Measurements from ENCODE around the gene GRHL3.
"Not testable (repeated sequence)": the region's sequence is repeated elsewhere in the genome, so short reads cannot be mapped to it uniquely, and the experiment has no call there.

Gene GRHL3

GRCh38 chr1:24283326-24284155, 35.6 kb upstream of the GRHL3 start:
- Histone ChIP-seq H3K27me3 (ENCODE audit: control insufficient read depth, insufficient read depth, low read length) (peaks cover 23% of the 10 kb centered on the region), H3K9ac (ENCODE audit: low read depth, low read length) (no peak overlapping the region), H3K4me3 (ENCODE audit: low read length) (no peak overlapping the region), H3K9me3 (replicated peaks; ENCODE audit: low read length) (no peaks in the 10 kb centered on the region), H3K36me3 (ENCODE audit: insufficient read depth, low read length) (no peaks in the 10 kb centered on the region), H3K4me2 (ENCODE audit: low read length) (no peak overlapping the region), H3K4me1 (ENCODE audit: control insufficient read depth, insufficient read depth, low read length) (peaks cover 6% of the 10 kb centered on the region)

DNA sequence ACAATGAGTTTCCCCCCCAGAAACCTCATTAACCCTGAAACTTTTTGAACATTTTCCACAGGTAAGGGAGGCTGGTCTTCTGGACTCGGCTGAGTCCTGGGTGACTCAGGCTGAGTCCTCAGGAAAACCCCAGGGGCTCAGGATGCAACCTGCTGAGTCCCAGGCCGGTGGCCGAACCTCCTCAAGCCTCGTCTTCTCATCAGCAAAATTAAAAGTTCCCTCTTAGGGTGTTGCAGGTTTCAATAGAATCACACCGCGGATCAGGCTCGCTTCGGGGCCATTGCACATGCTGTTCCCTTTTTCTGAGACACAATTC, 35.0 kb upstream of the GRHL3 start:
- Histone ChIP-seq H3K27me3 (ENCODE audit: control insufficient read depth, insufficient read depth, low read length) (peaks cover 18% of the 10 kb centered on the region), H3K4me2 (ENCODE audit: low read length) (no peak overlapping the region), H3K36me3 (ENCODE audit: insufficient read depth, low read length) (no peaks in the 10 kb centered on the region), H3K4me3 (ENCODE audit: low read length) (no peak overlapping the region), H3K9me3 (replicated peaks; ENCODE audit: low read length) (no peaks in the 10 kb centered on the region), H3K4me1 (ENCODE audit: control insufficient read depth, insufficient read depth, low read length) (peaks cover 9% of the 10 kb centered on the region), H3K9ac (ENCODE audit: low read depth, low read length) (no peak overlapping the region)

GRCh38 chr1:24285231-24285630, 33.9 kb upstream of the GRHL3 start:
- H3K9me3 ChIP-seq (replicated peaks; ENCODE audit: low read length): no peaks in the 10 kb centered on the region
- H3K27me3 ChIP-seq (ENCODE audit: control insufficient read depth, insufficient read depth, low read length): peaks cover 9% of the 10 kb centered on the region
- no peaks in the 10 kb centered on the region for H3K36me3 ChIP-seq (ENCODE audit: insufficient read depth, low read length)
- H3K4me2 ChIP-seq (ENCODE audit: low read length): no peak overlapping the region
- no peak overlapping the region for H3K4me3 ChIP-seq (ENCODE audit: low read length)
- peaks cover 20% of the 10 kb centered on the region for H3K4me1 ChIP-seq (ENCODE audit: control insufficient read depth, insufficient read depth, low read length)
- no peak overlapping the region for H3K9ac ChIP-seq (ENCODE audit: low read depth, low read length)

DNA sequence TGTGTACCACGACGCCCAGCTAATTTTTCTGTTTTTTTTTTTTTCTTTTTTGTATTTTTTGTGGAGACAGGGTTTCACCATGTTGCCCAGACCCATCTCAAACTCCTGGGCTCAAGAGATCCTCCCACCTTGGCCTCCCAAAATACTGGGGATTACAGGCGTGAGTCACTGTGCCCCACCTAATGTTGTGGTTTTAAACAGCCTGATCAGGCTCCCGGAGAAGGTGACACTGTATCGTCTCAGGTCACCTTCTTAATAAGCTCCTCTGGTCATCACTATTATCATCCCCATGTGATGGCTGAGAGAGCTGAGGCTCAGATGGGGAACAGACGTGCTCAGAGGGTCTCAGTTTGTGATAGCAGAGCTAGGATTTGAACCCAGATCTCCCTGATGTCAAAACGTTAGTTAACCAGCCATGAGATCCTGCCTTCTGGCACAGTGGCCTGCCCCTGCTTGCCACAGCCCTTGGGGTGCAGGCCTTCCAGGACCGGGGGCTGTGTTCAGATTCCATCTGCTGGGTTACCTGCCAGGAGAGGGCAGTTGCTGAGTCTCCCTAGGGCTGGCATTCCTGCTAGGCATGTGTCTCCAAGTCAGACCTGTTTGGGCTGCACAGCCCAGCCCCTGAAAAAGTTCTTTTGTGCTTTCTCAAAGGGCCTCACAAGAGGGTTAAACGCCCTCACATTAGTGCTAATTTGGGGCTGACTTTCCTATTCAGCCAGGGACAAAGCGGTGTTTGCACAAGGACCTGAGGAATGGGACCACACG, 32.7 kb upstream of the GRHL3 start:
- Histone ChIP-seq H3K27me3 (ENCODE audit: control insufficient read depth, insufficient read depth, low read length) (peaks cover 3% of the 10 kb centered on the region), H3K4me3 (ENCODE audit: low read length) (no peak overlapping the region), H3K36me3 (ENCODE audit: insufficient read depth, low read length) (no peaks in the 10 kb centered on the region), H3K9me3 (replicated peaks; ENCODE audit: low read length) (no peaks in the 10 kb centered on the region), H3K4me1 (ENCODE audit: control insufficient read depth, insufficient read depth, low read length) (peaks cover 27% of the 10 kb centered on the region), H3K9ac (ENCODE audit: low read depth, low read length) (no peak overlapping the region), H3K4me2 (ENCODE audit: low read length) (no peak overlapping the region)

DNA sequence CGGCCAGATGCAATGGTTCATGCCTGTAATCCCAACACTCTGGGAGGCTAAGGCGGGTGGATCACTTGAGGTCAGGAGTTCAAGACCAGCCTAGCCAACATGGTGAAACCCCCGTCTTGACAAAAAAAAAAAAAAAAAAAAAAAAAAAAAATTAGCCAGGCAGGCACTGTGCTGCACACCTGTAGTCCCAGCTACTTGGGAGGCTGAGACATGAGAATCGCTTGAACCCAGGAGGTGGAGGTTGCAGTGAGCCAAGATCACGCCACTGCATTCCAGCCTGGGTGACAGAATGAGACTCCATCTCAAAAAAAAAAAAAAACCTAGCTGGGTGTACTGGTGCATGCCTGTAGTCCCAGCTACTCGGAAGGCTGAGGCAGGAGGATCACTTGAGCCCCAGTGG, 31.4 kb upstream of the GRHL3 start:
- H3K9me3 ChIP-seq (replicated peaks; ENCODE audit: low read length); H3K4me2 ChIP-seq (ENCODE audit: low read length); H3K9ac ChIP-seq (ENCODE audit: low read depth, low read length); H3K27me3 ChIP-seq (ENCODE audit: control insufficient read depth, insufficient read depth, low read length); H3K4me3 ChIP-seq (ENCODE audit: low read length); H3K36me3 ChIP-seq (ENCODE audit: insufficient read depth, low read length): not testable (repeated sequence)
- peaks cover 27% of the 10 kb centered on the region for H3K4me1 ChIP-seq (ENCODE audit: control insufficient read depth, insufficient read depth, low read length)

DNA sequence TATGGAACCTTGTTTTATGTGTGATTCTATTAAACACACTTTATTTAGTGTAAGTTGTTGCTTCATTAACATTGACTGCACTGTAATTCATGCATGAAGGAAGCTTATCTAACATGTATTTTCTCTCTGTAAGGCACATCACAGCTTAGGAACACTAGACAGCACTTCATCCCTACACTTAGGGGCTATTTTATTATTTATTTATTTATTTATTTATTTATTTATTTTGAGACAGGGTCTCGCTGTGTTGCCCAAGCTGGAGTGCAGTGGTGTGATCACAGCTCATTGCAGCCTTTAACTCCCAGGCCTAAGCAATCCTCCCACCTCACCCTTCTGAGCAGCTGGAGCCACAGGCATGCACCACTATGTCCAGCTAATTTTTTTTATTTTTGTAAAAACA, 30.7 kb upstream of the GRHL3 start:
- Histone ChIP-seq H3K27me3 (ENCODE audit: control insufficient read depth, insufficient read depth, low read length) (peaks cover 3% of the 10 kb centered on the region), H3K36me3 (ENCODE audit: insufficient read depth, low read length) (no peaks in the 10 kb centered on the region), H3K4me3 (ENCODE audit: low read length) (no peak overlapping the region), H3K9ac (ENCODE audit: low read depth, low read length) (no peak overlapping the region), H3K4me2 (ENCODE audit: low read length) (no peak overlapping the region), H3K9me3 (replicated peaks; ENCODE audit: low read length) (no peaks in the 10 kb centered on the region), H3K4me1 (ENCODE audit: control insufficient read depth, insufficient read depth, low read length) (peaks cover 27% of the 10 kb centered on the region)

DNA sequence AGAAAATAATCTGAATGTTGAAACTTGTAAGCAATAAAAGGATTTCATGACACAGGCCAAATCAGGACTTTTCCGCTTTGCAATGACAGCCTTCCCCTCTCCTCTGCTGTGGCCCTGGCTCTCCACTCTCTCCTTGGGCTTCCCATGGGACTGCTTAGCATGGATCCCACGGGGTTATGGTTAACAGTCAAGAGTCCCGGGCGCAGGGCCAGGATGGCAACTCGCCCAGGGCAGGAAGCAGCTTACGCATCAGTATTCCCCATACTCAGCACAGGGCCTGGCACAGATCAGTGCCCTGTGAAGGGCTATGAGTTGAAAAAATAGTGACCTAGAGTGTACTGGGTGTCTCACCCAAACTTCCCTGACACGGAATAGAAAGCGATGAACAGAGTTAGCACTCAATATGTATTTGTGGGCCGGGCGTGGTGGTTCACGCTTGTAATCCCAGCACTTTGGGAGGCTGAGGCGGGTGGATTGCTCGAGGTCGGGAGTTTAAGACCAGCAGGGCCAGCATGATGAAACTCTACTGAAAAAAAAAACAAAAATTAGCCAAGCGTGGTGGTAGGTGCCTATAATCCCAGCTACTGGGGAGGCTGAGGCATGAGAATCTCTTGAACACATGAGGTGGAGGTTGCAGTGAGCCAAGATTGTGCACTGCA, 29.1 kb upstream of the GRHL3 start:
- Histone ChIP-seq H3K4me3 (ENCODE audit: low read length) (no peak overlapping the region), H3K27me3 (ENCODE audit: control insufficient read depth, insufficient read depth, low read length) (peaks cover 3% of the 10 kb centered on the region), H3K4me1 (ENCODE audit: control insufficient read depth, insufficient read depth, low read length) (peaks cover 35% of the 10 kb centered on the region), H3K9ac (ENCODE audit: low read depth, low read length) (peak overlapping the region; percentile 25), H3K36me3 (ENCODE audit: insufficient read depth, low read length) (no peaks in the 10 kb centered on the region), H3K9me3 (replicated peaks; ENCODE audit: low read length) (no peaks in the 10 kb centered on the region), H3K4me2 (ENCODE audit: low read length) (peak overlapping the region; percentile 35)

- no peaks in the 10 kb centered on the region for H3K27me3 ChIP-seq (ENCODE audit: control insufficient read depth, insufficient read depth, low read length)
- no peaks in the 10 kb centered on the region for H3K9me3 ChIP-seq (replicated peaks; ENCODE audit: low read length)
- H3K9ac ChIP-seq (ENCODE audit: low read depth, low read length): no peak overlapping the region
- peaks cover 42% of the 10 kb centered on the region for H3K4me1 ChIP-seq (ENCODE audit: control insufficient read depth, insufficient read depth, low read length)
- H3K4me3 ChIP-seq (ENCODE audit: low read length): no peak overlapping the region
- H3K4me2 ChIP-seq (ENCODE audit: low read length): no peak overlapping the region
- no peaks in the 10 kb centered on the region for H3K36me3 ChIP-seq (ENCODE audit: insufficient read depth, low read length)
These were observed 28.1 kb upstream of the GRHL3 start for GRCh38 chr1:24290933-24291487.

DNA sequence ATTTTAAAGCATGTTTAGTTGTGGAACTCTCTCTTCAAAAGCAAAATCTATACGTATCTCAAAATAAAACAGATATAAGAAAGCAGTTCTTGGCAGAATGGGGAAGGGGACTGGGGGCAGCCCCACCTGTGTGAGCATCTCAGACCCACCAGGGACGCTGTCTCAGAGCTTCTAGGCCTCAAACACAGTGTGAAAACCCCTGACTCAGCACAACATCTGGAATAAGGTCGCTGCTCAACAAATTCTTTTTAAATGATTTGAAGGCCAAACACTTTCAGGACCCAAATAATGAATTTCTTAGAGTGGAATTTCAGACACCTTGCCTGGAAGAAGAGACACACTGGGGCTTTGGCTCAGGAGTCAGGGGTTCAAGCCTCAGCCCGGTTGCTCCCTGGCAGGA, 27.1 kb upstream of the GRHL3 start:
- Histone ChIP-seq H3K4me1 (ENCODE audit: control insufficient read depth, insufficient read depth, low read length) (peaks cover 42% of the 10 kb centered on the region), H3K36me3 (ENCODE audit: insufficient read depth, low read length) (no peaks in the 10 kb centered on the region), H3K9ac (ENCODE audit: low read depth, low read length) (no peak overlapping the region), H3K4me2 (ENCODE audit: low read length) (no peak overlapping the region), H3K27me3 (ENCODE audit: control insufficient read depth, insufficient read depth, low read length) (peaks cover 3% of the 10 kb centered on the region), H3K4me3 (ENCODE audit: low read length) (no peak overlapping the region), H3K9me3 (replicated peaks; ENCODE audit: low read length) (no peaks in the 10 kb centered on the region)

DNA sequence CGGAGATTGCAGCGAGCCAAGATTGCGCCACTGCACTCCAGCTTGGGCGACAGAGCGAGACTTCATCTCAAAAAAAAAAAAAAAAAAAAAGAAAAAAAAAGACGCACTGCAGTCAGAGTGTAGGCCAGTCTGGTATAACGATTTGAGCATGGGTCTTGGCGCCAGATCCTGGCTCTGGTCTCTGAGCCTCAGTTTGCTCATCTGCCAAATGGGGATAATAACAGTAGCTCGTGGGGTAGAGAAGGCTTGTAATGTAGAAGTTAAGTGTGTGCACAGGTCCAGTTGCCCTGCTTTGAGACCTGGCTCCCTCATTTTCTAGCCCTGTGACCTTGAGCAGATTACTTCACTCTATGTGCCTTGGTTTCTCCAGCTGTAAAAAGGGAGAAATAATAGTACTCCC, 26.3 kb upstream of the GRHL3 start:
- no peaks in the 10 kb centered on the region for H3K9me3 ChIP-seq (replicated peaks; ENCODE audit: low read length)
- no peaks in the 10 kb centered on the region for H3K36me3 ChIP-seq (ENCODE audit: insufficient read depth, low read length)
- peaks cover 6% of the 10 kb centered on the region for H3K27me3 ChIP-seq (ENCODE audit: control insufficient read depth, insufficient read depth, low read length)
- no peak overlapping the region for H3K9ac ChIP-seq (ENCODE audit: low read depth, low read length)
- H3K4me2 ChIP-seq (ENCODE audit: low read length): no peak overlapping the region
- H3K4me1 ChIP-seq (ENCODE audit: control insufficient read depth, insufficient read depth, low read length): peaks cover 42% of the 10 kb centered on the region
- no peak overlapping the region for H3K4me3 ChIP-seq (ENCODE audit: low read length)

DNA sequence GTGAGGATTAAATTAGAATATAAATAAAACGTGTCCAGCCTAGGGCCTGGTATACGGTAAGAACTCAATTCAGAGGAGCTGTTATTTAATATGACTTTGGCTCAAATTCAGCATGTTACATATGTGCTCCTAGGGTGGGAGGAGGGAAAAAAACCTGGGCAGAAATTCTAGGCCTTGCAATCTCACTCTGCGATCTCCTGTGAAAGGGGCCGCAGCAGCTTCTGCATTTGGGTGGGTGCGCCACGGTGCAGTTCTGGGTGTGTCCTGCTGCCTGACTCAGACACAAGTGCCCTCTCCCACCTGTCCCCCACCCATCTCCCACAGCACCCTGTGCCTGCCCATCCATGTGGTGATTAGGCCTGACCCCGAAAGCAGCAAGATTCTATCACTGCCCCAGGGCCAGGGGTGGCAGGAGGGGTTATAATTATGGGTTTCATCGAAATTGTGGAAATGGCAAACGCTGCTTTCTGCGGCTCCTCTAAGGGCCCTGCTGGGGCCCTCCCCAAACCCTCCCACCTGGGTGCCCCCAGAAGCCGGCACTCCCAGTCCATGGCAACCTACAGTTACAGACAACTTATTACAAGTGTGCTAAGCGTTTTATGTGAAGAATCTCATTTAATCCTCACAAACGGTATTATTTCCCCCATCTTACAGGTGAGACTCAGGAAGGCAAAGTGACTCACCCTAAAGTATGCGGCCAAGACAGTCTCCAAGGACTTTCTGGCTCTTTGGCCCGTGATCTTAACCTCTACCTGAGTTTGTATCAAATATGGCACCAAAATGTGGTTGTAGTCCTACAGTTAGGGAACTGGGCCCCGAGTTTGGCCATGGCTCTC, 25.5 kb upstream of the GRHL3 start:
- Histone ChIP-seq H3K36me3 (ENCODE audit: insufficient read depth, low read length) (no peaks in the 10 kb centered on the region), H3K4me1 (ENCODE audit: control insufficient read depth, insufficient read depth, low read length) (peaks cover 42% of the 10 kb centered on the region), H3K4me3 (ENCODE audit: low read length) (peak overlapping the region; percentile 44), H3K9me3 (replicated peaks; ENCODE audit: low read length) (no peaks in the 10 kb centered on the region), H3K4me2 (ENCODE audit: low read length) (peak overlapping the region; percentile 55), H3K9ac (ENCODE audit: low read depth, low read length) (peak overlapping the region; percentile 20), H3K27me3 (ENCODE audit: control insufficient read depth, insufficient read depth, low read length) (peaks cover 6% of the 10 kb centered on the region)
